GM10248 (cell line): ENCODE measurements around the gene BARHL2.

Experiments
- CTCF ChIA-PET: fragments of 300-600 bp; sonication (Branson Sonifier 250); formaldehyde crosslinking; extraction: SDS; loops from one replicate; lab custom pipeline; 2021; ENCODE audit warnings: antibody characterized with exemption; lab: Yijun Ruan, JAX
- POLR2A ChIA-PET: fragments of 350-650 bp; sonication (Branson Sonifier 250); formaldehyde crosslinking; extraction: SDS; loops from one replicate; lab custom pipeline; 2020; ENCODE audit warnings: antibody characterized with exemption; lab: Yijun Ruan, JAX
- DNase-seq: peaks from one replicate; pipeline ENCODE4 v3.0.0; 2012; ENCODE audit errors: extremely low spot score
- CTCF ChIP-seq: IDR thresholded peaks from 2 replicates; pipeline ENCODE4 v1.5.1; 2012; ENCODE audit warnings: mild to moderate bottlenecking, low read depth; ENCODE audit errors: extremely low read depth, missing control alignments, control extremely low read depth

BARHL2 gene

GRCh38 chr1:90712153-90712856 is 4.8 kb downstream of the BARHL2 start:
- CTCF ChIA-PET: interaction anchor here (1.6 to 3.9 kb wide), 2 partner anchors 17 to 453 kb away, joined by 5 to 14 read pairs; no protein-coding TSS in a partner anchor

GRCh38 chr1:90711696-90712095 is 5.4 kb downstream of the BARHL2 start:
- DNase-seq: no peak
- TF ChIP-seq CTCF: no peak
- ChIA-PET CTCF (interaction anchor here (0.9 to 2.7 kb wide), 3 partner anchors 10 to 453 kb away, joined by 3 to 15 read pairs (median 5); no protein-coding TSS in a partner anchor), POLR2A (no interaction called here)

More at GRCh38 chr1:90712153-90712856, 4.8 kb downstream of the BARHL2 start:
- no peak for DNase-seq
- POLR2A ChIA-PET: no interaction called here
- no peak for TF ChIP-seq CTCF

GRCh38 chr1:90710579-90711536 is 6.2 kb downstream of the BARHL2 start:
- TF ChIP-seq CTCF: no peak
- DNase-seq: no peak
- ChIA-PET CTCF (interaction anchor here (0.9 to 2.7 kb wide), 3 partner anchors 11 to 454 kb away, joined by 3 to 15 read pairs (median 5); no protein-coding TSS in a partner anchor), POLR2A (no interaction called here)

GRCh38 chr1:90709535-90709934 is 7.6 kb downstream of the BARHL2 start:
- ChIA-PET CTCF (interaction anchor here (2.7 kb wide), 1 partner anchor 12 kb away, joined by 15 read pairs; no protein-coding TSS in a partner anchor), POLR2A (no interaction called here)
- TF ChIP-seq CTCF: no peak
- no peak for DNase-seq

GRCh38 chr1:90708826-90709225 is 8.3 kb downstream of the BARHL2 start:
- no peak for DNase-seq
- ChIA-PET POLR2A (no interaction called here), CTCF (interaction anchor here (1.3 kb wide), 1 partner anchor 13 kb away, joined by 5 read pairs; no protein-coding TSS in a partner anchor)
- TF ChIP-seq CTCF: no peak

- CTCF ChIA-PET: interaction anchor here (1.3 kb wide), 1 partner anchor 13 kb away, joined by 5 read pairs; no protein-coding TSS in a partner anchor
- no peak for TF ChIP-seq CTCF
- no peak for DNase-seq
Observed at GRCh38 chr1:90708236-90708786, 8.8 kb downstream of the BARHL2 start.

More at GRCh38 chr1:90708236-90708786, 8.8 kb downstream of the BARHL2 start:
- POLR2A ChIA-PET: no interaction called here
